NOMO-1 treated with dmso at 0.1 percent for 144 hours (cell line): ENCODE results near the gene CTAGE9.

Experiments
- DNase-seq: peaks from one replicate; lab custom pipeline; 2025; ENCODE audit not compliant: unreplicated experiment; lab: John Stamatoyannopoulos, UW

CTAGE9 gene

GRCh38 chr6:131680868-131681267, 29.9 kb downstream of the CTAGE9 start:
- DNase-seq: no peak

GRCh38 chr6:131678442-131678841, 32.4 kb downstream of the CTAGE9 start:
- DNase-seq: no peak

GRCh38 chr6:131673184-131673583, 37.6 kb downstream of the CTAGE9 start:
- no peak for DNase-seq

- no peak for DNase-seq
Measured at GRCh38 chr6:131669891-131670290, 40.9 kb downstream of the CTAGE9 start.

- DNase-seq: no peak
Measured at GRCh38 chr6:131663578-131664165, 47.1 kb downstream of the CTAGE9 start.

GRCh38 chr6:131660195-131660594, 50.6 kb downstream of the CTAGE9 start:
- DNase-seq: peak; percentile 6
